ENCODE results near the gene BIN2.
A peak's percentile ranks its signal among the peaks of the same experiment; 100 is the strongest.
"Not testable (repeated sequence)": the region's sequence is repeated elsewhere in the genome, so short reads cannot be mapped to it uniquely, and the experiment has no call there.

BIN2 gene

GRCh38 chr12:51307655-51308593, 16.1 kb downstream of the BIN2 start:
- no peak for DNase-seq

GRCh38 chr12:51306507-51306906, 17.5 kb downstream of the BIN2 start:
- DNase-seq: no peak

- DNase-seq: not testable (repeated sequence)
These were observed 23.2 kb downstream of the BIN2 start for GRCh38 chr12:51300768-51301167.

- no peak for DNase-seq
These were observed 28.3 kb downstream of the BIN2 start for GRCh38 chr12:51295651-51296050.

GRCh38 chr12:51294097-51294496, 29.9 kb downstream of the BIN2 start:
- not testable (repeated sequence) for DNase-seq

GRCh38 chr12:51293696-51294095, 30.3 kb downstream of the BIN2 start:
- no peak for DNase-seq

- not testable (repeated sequence) for DNase-seq
These were observed 32.1 kb downstream of the BIN2 start for GRCh38 chr12:51291603-51292513.

- no peak for DNase-seq
These were observed 38.1 kb downstream of the BIN2 start for GRCh38 chr12:51285843-51286242.

GRCh38 chr12:51281202-51281924, 42.6 kb downstream of the BIN2 start:
- DNase-seq: no peak

- DNase-seq: no peak
These were observed 48.9 kb downstream of the BIN2 start for GRCh38 chr12:51275088-51275487.

- not testable (repeated sequence) for DNase-seq
These were observed 51.2 kb downstream of the BIN2 start for GRCh38 chr12:51272810-51273209.

GRCh38 chr12:51270951-51271518, 52.9 kb downstream of the BIN2 start:
- DNase-seq: no peak

GRCh38 chr12:51270067-51270950, 53.7 kb downstream of the BIN2 start, which contains the start of gene SMAGP:
Gene SMAGP (minus strand): TSS chr12:51270415. CDS start chr12:51269278, 1,137 bp downstream.
- peak; percentile 24 to 58 for DNase-seq

- peak in 1 of 2 experiments; percentile 26 for DNase-seq
These were observed 54.6 kb downstream of the BIN2 start for GRCh38 chr12:51269174-51270066.

GRCh38 chr12:51265024-51265423, 59.0 kb downstream of the BIN2 start:
- no peak for DNase-seq

GRCh38 chr12:51264297-51264696, 59.7 kb downstream of the BIN2 start:
- DNase-seq: no peak

GRCh38 chr12:51263341-51263740, 60.6 kb downstream of the BIN2 start:
- no peak for DNase-seq

- peak in 1 of 2 experiments; percentile 13 for DNase-seq
These were observed 61.2 kb downstream of the BIN2 start for GRCh38 chr12:51262758-51263177.

GRCh38 chr12:51259600-51259999, 64.4 kb downstream of the BIN2 start:
- DNase-seq: not testable (repeated sequence)

GRCh38 chr12:51254536-51254935, 69.4 kb downstream of the BIN2 start:
- no peak for DNase-seq

Data from NCI-H524 (cell line).